HL-60 (cell line): ENCODE results near the gene FAM170A.

Source experiments
- GABPA ChIP-seq: IDR thresholded peaks from 2 replicates; pipeline ENCODE4 v1.6.1; 2012; ENCODE audit warnings: low read depth
- POLR2AphosphoS5 ChIP-seq: IDR thresholded peaks from 2 replicates; pipeline ENCODE4 v1.6.1; 2012; ENCODE audit warnings: low read depth
- TF ChIP-seq, protein P1 (sequence below): IDR thresholded peaks from one replicate; pipeline ENCODE4 v1.5.1; 2011; ENCODE audit warnings: low read length, control low read depth, inconsistent platforms; ENCODE audit not compliant: insufficient read depth
- TF ChIP-seq, protein P2 (sequence below): IDR thresholded peaks from 2 replicates; pipeline ENCODE4 v1.6.1; 2012; ENCODE audit warnings: low read depth; ENCODE audit not compliant: insufficient replicate concordance

DNA sequence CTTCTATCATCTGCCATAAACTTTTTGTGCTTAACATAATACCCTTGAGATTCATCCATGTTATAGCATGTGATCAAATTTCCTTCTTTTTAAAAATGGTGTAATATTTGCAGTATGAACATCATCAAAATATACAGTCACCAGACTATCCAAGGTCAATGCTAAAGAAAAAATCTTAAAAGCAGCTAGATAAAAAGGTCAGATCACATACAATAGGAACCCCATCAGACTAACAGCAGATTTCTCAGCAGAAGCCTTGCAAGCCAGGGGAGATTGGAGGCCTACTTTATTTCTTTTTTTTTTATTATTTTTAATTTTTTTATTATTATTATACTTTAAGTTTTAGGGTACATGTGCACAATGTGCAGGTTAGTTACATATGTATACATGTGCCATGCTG lies 37.2 kb downstream of the FAM170A start:
- TF ChIP-seq, protein P1, sequence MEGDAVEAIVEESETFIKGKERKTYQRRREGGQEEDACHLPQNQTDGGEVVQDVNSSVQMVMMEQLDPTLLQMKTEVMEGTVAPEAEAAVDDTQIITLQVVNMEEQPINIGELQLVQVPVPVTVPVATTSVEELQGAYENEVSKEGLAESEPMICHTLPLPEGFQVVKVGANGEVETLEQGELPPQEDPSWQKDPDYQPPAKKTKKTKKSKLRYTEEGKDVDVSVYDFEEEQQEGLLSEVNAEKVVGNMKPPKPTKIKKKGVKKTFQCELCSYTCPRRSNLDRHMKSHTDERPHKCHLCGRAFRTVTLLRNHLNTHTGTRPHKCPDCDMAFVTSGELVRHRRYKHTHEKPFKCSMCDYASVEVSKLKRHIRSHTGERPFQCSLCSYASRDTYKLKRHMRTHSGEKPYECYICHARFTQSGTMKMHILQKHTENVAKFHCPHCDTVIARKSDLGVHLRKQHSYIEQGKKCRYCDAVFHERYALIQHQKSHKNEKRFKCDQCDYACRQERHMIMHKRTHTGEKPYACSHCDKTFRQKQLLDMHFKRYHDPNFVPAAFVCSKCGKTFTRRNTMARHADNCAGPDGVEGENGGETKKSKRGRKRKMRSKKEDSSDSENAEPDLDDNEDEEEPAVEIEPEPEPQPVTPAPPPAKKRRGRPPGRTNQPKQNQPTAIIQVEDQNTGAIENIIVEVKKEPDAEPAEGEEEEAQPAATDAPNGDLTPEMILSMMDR, result no peak
- TF ChIP-seq, protein P2, sequence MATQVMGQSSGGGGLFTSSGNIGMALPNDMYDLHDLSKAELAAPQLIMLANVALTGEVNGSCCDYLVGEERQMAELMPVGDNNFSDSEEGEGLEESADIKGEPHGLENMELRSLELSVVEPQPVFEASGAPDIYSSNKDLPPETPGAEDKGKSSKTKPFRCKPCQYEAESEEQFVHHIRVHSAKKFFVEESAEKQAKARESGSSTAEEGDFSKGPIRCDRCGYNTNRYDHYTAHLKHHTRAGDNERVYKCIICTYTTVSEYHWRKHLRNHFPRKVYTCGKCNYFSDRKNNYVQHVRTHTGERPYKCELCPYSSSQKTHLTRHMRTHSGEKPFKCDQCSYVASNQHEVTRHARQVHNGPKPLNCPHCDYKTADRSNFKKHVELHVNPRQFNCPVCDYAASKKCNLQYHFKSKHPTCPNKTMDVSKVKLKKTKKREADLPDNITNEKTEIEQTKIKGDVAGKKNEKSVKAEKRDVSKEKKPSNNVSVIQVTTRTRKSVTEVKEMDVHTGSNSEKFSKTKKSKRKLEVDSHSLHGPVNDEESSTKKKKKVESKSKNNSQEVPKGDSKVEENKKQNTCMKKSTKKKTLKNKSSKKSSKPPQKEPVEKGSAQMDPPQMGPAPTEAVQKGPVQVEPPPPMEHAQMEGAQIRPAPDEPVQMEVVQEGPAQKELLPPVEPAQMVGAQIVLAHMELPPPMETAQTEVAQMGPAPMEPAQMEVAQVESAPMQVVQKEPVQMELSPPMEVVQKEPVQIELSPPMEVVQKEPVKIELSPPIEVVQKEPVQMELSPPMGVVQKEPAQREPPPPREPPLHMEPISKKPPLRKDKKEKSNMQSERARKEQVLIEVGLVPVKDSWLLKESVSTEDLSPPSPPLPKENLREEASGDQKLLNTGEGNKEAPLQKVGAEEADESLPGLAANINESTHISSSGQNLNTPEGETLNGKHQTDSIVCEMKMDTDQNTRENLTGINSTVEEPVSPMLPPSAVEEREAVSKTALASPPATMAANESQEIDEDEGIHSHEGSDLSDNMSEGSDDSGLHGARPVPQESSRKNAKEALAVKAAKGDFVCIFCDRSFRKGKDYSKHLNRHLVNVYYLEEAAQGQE, result no peak
- TF ChIP-seq POLR2AphosphoS5, result no peak
- TF ChIP-seq GABPA, result no peak
